GM18858 (cell line): ENCODE data around the gene CAMK1.

Experiments
- ATAC-seq: cut with Tn5 transposase; IDR thresholded peaks from one replicate; pipeline ENCODE4 v1.9.1; 2021; ENCODE audit not compliant: unreplicated experiment

The CAMK1 gene

GRCh38 chr3:9743548-9743947 lies 26.2 kb downstream of the CAMK1 start:
- ATAC-seq: no peak

- no peak for ATAC-seq
Measured at GRCh38 chr3:9742560-9742959, 27.2 kb downstream of the CAMK1 start.

GRCh38 chr3:9739181-9739580 lies 30.6 kb downstream of the CAMK1 start:
- ATAC-seq: no peak

- ATAC-seq: no peak
Measured at GRCh38 chr3:9736831-9737230, 32.9 kb downstream of the CAMK1 start.

- ATAC-seq: no peak
Measured at GRCh38 chr3:9732740-9733115, 37.0 kb downstream of the CAMK1 start.

GRCh38 chr3:9732080-9732739 lies 37.5 kb downstream of the CAMK1 start:
- ATAC-seq: no peak

- ATAC-seq: peak; percentile 76
Measured at GRCh38 chr3:9731206-9732079, 38.3 kb downstream of the CAMK1 start, which contains the start of gene BRPF1. TSS of gene BRPF1 (plus strand) at chr3:9731735. CDS start at chr3:9734141, 2,406 bp downstream.

GRCh38 chr3:9730657-9731205 lies 39.0 kb downstream of the CAMK1 start:
- ATAC-seq: peak; percentile 18

- no peak for ATAC-seq
Measured at GRCh38 chr3:9729419-9729818, 40.3 kb downstream of the CAMK1 start.

- ATAC-seq: no peak
Measured at GRCh38 chr3:9727743-9728142, 42.0 kb downstream of the CAMK1 start.

GRCh38 chr3:9727041-9727595 lies 42.6 kb downstream of the CAMK1 start:
- no peak for ATAC-seq

GRCh38 chr3:9725775-9726515 lies 43.8 kb downstream of the CAMK1 start:
- ATAC-seq: no peak

- ATAC-seq: no peak
Measured at GRCh38 chr3:9721700-9722060, 48.1 kb downstream of the CAMK1 start.

GRCh38 chr3:9721015-9721699 lies 48.6 kb downstream of the CAMK1 start:
- no peak for ATAC-seq

- ATAC-seq: no peak
Measured at GRCh38 chr3:9718118-9718517, 51.6 kb downstream of the CAMK1 start.

- no peak for ATAC-seq
Measured at GRCh38 chr3:9717563-9717962, 52.2 kb downstream of the CAMK1 start.

GRCh38 chr3:9716801-9717555 lies 52.8 kb downstream of the CAMK1 start:
- ATAC-seq: no peak

GRCh38 chr3:9715764-9716437 lies 53.8 kb downstream of the CAMK1 start:
- no peak for ATAC-seq

- ATAC-seq: no peak
Measured at GRCh38 chr3:9715136-9715535, 54.6 kb downstream of the CAMK1 start.
